Bone marrow (tissue), 2 donors: ENCODE results near the gene NKAIN4.
"Not testable (repeated sequence)": the region's sequence is repeated elsewhere in the genome, so short reads cannot be mapped to it uniquely, and the experiment has no call there.

ENCODE experiments used
- DNase-seq, 2 donors: peaks; one replicate each; lab custom pipeline; 2025; lab: John Stamatoyannopoulos, UW

Gene NKAIN4

GRCh38 chr20:63255931-63256704 lies 1.9 kb upstream of the NKAIN4 start:
- no peak for DNase-seq

GRCh38 chr20:63254606-63255384 lies 532 bp upstream of the NKAIN4 start:
- DNase-seq = no peak

GRCh38 chr20:63253438-63254231 lies 628 bp downstream of the NKAIN4 start:
- DNase-seq = no peak

- DNase-seq = no peak
Measured at GRCh38 chr20:63253065-63253437, 1.2 kb downstream of the NKAIN4 start.

- no peak for DNase-seq
Measured at GRCh38 chr20:63252284-63252711, 2.0 kb downstream of the NKAIN4 start.

GRCh38 chr20:63251350-63251749 lies 2.9 kb downstream of the NKAIN4 start:
- not testable (repeated sequence) for DNase-seq

- DNase-seq = no peak
Measured at GRCh38 chr20:63249891-63250290, 4.4 kb downstream of the NKAIN4 start.

- no peak for DNase-seq
Measured at GRCh38 chr20:63248835-63249591, 5.2 kb downstream of the NKAIN4 start.

- DNase-seq = no peak
Measured at GRCh38 chr20:63247671-63248228, 6.5 kb downstream of the NKAIN4 start.

GRCh38 chr20:63246490-63247288 lies 7.6 kb downstream of the NKAIN4 start:
- no peak for DNase-seq

- DNase-seq = no peak
Measured at GRCh38 chr20:63244468-63244867, 9.8 kb downstream of the NKAIN4 start.

- no peak for DNase-seq
Measured at GRCh38 chr20:63243604-63244247, 10.5 kb downstream of the NKAIN4 start.

GRCh38 chr20:63242736-63243135 lies 11.5 kb downstream of the NKAIN4 start:
- no peak for DNase-seq

- DNase-seq = no peak
Measured at GRCh38 chr20:63241272-63241671, 13.0 kb downstream of the NKAIN4 start.

- DNase-seq = no peak
Measured at GRCh38 chr20:63240004-63240403, 14.3 kb downstream of the NKAIN4 start.

GRCh38 chr20:63239431-63239830 lies 14.8 kb downstream of the NKAIN4 start:
- no peak for DNase-seq

- no peak for DNase-seq
Measured at GRCh38 chr20:63238514-63239125, 15.6 kb downstream of the NKAIN4 start.

- DNase-seq = no peak
Measured at GRCh38 chr20:63238031-63238430, 16.2 kb downstream of the NKAIN4 start.

GRCh38 chr20:63236116-63236837 lies 18.0 kb downstream of the NKAIN4 start:
- DNase-seq = no peak
